Activated CD4-positive, alpha-beta T cell treated with anti-CD3 and anti-CD28 coated beads, Interleukin-2, amount 10 ng/mL, durations not matched to agents 24 days and 14 days (primary cell): Measurements from ENCODE around the gene OGDHL. TPM values are rescaled to one million over a fixed set of nuclear protein-coding genes. Genes with fewer than 3 reads are reported as not detected.

Experiments
- DNase-seq: peaks from one replicate; pipeline ENCODE4 v3.0.0; 2022
- H3K27ac Mint-ChIP-seq: one replicate; pipeline ENCODE4 v1.8.0; 2022; ENCODE audit warnings: mild to moderate bottlenecking, mixed read lengths
- H3K27me3 Mint-ChIP-seq: one replicate; pipeline ENCODE4 v1.8.0; 2022; ENCODE audit warnings: mixed read lengths
- H3K36me3 Mint-ChIP-seq: one replicate; pipeline ENCODE4 v1.8.0; 2022; ENCODE audit warnings: low read depth, mild to moderate bottlenecking, mixed read lengths
- H3K4me1 Mint-ChIP-seq: one replicate; pipeline ENCODE4 v1.8.0; 2021; ENCODE audit warnings: mixed read lengths
- H3K4me3 Mint-ChIP-seq: one replicate; pipeline ENCODE4 v1.8.0; 2022; ENCODE audit warnings: mild to moderate bottlenecking, moderate library complexity, mixed read lengths
- H3K9me3 Mint-ChIP-seq: one replicate; pipeline ENCODE4 v1.8.0; 2021; ENCODE audit warnings: mixed read lengths
- intact Hi-C: fragments of 100-400 bp; cut with micrococcal nuclease; formaldehyde crosslinking; loops from one replicate; pipeline ENCODE4 v1.15.1; 2023
- total RNA-seq: library from RNA; stranded (reverse); gene quantifications from 2 replicates; pipeline ENCODE4 v1.2.3, GENCODE V29; 2022

OGDHL gene
- total RNA-seq, 1 donor from 2014 or later: 0.89 TPM

DNA sequence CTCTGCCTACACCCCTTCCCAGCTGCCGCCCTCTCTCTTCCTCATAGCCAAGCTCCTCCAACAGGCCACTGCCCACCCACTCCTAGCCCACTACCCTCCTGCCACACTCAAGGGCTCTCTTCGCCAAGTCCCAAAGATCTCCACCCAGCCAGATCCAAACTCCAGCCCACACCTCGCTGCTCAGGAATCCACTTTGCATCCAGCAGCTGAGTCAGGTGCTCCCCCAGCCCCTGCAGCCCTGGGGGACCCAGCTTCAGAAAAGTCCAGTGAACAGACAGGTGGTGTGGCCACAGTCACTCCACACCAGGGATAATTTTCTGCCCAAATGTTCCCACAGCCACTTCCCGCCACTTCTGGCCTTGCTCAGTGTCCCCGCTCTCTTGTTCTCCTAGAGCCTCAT is 10.9 kb downstream of the OGDHL start:
- no peaks in the 10 kb centered on the region for H3K27me3 Mint-ChIP-seq
- H3K27ac Mint-ChIP-seq: no peak overlapping the region
- no peak overlapping the region for H3K4me3 Mint-ChIP-seq
- intact Hi-C loops: no loop called here
- H3K36me3 Mint-ChIP-seq: no peaks in the 10 kb centered on the region
- H3K9me3 Mint-ChIP-seq: no peaks in the 10 kb centered on the region
- H3K4me1 Mint-ChIP-seq: no peaks in the 10 kb centered on the region
- DNase-seq: no peak

DNA sequence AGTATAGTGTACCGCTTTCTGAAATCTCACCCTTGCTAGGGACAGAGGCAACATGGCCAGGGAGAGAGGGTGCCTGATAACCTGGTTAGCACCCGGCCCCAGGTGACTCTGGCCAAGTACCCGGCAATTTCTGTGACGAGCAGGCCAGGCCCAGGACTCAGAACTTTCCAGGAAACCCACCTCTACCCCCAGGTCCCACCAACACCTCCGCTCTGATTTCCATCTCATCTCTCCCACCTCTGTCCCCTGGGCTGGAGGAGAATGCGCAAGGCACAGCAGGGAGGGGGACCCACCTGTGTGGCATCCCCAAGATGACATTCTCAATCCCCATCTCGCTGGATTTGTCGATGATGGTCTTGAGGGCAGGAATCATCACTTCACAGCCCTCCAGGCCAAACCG is 11.6 kb downstream of the OGDHL start:
- Mint-ChIP-seq H3K27ac (no peak overlapping the region), H3K9me3 (no peaks in the 10 kb centered on the region), H3K4me1 (no peaks in the 10 kb centered on the region), H3K4me3 (no peak overlapping the region), H3K36me3 (no peaks in the 10 kb centered on the region), H3K27me3 (no peaks in the 10 kb centered on the region)
- intact Hi-C loops: no loop called here
- no peak for DNase-seq

DNA sequence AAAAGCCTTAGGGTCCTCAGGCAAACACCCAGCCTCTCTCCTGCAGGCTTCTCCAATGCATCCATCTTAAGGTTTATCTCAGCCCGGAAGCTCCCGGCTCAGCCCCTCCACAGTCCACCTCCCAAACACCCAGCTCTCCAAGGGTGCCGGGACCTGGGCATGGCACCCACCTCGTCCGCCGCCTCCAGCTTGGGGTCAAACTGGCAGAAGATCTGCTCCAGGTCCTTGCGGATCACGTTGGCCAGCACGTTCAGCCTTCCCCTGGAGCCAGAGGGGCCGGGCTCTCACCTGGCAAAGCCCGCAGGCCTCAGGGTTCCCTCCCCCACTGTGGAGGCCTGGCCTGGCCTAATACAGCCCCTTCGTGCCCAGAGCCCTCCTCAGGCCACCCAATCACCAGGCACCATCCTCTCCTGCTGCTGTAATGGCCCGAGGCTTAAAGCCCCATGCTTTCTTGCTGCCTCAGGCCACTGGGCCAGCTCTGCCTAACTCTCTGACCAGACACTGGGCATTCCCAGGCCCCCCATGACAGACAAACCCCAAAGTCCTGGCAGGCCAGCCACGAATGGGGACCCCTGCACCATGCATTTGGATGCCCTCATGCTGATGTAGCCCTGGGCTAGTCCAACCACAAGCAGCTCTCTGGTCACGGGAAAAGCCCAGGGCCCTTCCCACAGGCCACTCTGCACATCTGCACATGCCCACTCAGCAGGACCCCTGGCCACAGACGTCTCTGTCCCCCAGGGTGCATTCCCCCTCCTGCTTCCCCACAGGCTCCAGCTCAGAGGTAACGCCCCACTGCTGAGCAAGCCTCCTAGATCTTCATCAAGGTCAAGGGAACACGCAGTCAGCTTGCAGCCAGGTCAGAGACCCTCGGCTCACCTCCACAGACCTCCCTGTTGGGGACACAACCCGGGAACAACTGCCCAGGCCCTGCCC is 12.3 kb downstream of the OGDHL start:
- Mint-ChIP-seq H3K4me1 (no peaks in the 10 kb centered on the region), H3K36me3 (no peaks in the 10 kb centered on the region), H3K9me3 (no peaks in the 10 kb centered on the region), H3K4me3 (no peak overlapping the region), H3K27me3 (no peaks in the 10 kb centered on the region), H3K27ac (no peak overlapping the region)
- intact Hi-C loops: no loop called here
- DNase-seq: no peak

GRCh38 chr10:49749144-49749543 is 13.0 kb downstream of the OGDHL start:
- no peaks in the 10 kb centered on the region for H3K36me3 Mint-ChIP-seq
- H3K4me3 Mint-ChIP-seq: no peak overlapping the region
- no peaks in the 10 kb centered on the region for H3K4me1 Mint-ChIP-seq
- no peaks in the 10 kb centered on the region for H3K9me3 Mint-ChIP-seq
- H3K27me3 Mint-ChIP-seq: no peaks in the 10 kb centered on the region
- no peak overlapping the region for H3K27ac Mint-ChIP-seq
- intact Hi-C loops: no loop called here
- DNase-seq: no peak

DNA sequence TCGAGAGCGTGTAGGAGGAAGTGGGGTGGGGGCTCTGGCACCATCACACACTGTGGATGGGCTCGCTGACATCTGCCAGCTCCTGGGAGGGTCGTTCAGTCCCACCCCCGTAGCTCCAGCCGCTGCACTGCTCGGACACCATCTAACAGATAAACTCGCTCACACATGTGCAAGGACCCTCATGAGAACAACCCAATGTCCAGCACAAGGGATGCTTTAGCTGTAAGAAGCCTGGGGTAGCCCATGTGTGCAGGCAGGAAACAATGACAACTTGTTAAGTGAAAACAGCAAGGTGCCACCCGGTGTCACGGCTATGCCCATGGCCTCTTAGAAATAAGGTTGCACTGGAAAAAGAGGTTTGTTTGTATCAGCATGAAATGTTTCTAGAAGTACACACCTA is 14.1 kb downstream of the OGDHL start:
- Mint-ChIP-seq H3K27me3 (no peaks in the 10 kb centered on the region), H3K36me3 (no peaks in the 10 kb centered on the region), H3K9me3 (no peaks in the 10 kb centered on the region), H3K4me3 (no peak overlapping the region), H3K27ac (no peak overlapping the region), H3K4me1 (no peaks in the 10 kb centered on the region)
- DNase-seq: no peak
- intact Hi-C loops: no loop called here

GRCh38 chr10:49747303-49747646 is 14.8 kb downstream of the OGDHL start:
- intact Hi-C loops: no loop called here
- no peak for DNase-seq
- H3K27me3 Mint-ChIP-seq: no peaks in the 10 kb centered on the region
- no peaks in the 10 kb centered on the region for H3K9me3 Mint-ChIP-seq
- no peak overlapping the region for H3K4me3 Mint-ChIP-seq
- no peaks in the 10 kb centered on the region for H3K4me1 Mint-ChIP-seq
- no peak overlapping the region for H3K27ac Mint-ChIP-seq
- H3K36me3 Mint-ChIP-seq: no peaks in the 10 kb centered on the region

GRCh38 chr10:49746626-49747302 is 15.4 kb downstream of the OGDHL start:
- no peaks in the 10 kb centered on the region for H3K27me3 Mint-ChIP-seq
- H3K4me3 Mint-ChIP-seq: no peak overlapping the region
- intact Hi-C loops: no loop called here
- no peak overlapping the region for H3K27ac Mint-ChIP-seq
- H3K36me3 Mint-ChIP-seq: no peaks in the 10 kb centered on the region
- no peaks in the 10 kb centered on the region for H3K9me3 Mint-ChIP-seq
- no peaks in the 10 kb centered on the region for H3K4me1 Mint-ChIP-seq
- no peak for DNase-seq

DNA sequence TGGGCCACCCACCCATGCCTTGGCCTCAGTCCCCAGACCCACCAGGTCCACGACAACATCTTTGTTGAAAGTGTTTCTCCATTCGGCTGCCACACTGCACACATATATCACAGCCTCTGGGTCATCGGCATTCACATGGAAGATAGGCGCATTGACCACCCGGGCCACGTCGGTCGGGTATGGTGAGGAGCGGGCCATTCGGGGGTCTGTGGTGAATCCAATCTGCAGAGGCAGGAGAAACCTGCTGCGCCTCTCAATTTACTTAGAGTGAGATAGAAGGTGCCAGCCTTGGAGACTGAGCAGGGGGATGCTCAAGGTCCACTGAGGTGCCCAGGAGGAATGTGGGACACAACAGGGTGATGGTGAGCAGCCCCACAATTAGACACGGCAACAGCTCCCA is 16.4 kb downstream of the OGDHL start:
- Mint-ChIP-seq H3K27ac (no peak overlapping the region), H3K4me3 (no peak overlapping the region), H3K27me3 (no peaks in the 10 kb centered on the region), H3K4me1 (no peaks in the 10 kb centered on the region), H3K36me3 (no peaks in the 10 kb centered on the region), H3K9me3 (no peaks in the 10 kb centered on the region)
- no peak for DNase-seq
- intact Hi-C loops: no loop called here

DNA sequence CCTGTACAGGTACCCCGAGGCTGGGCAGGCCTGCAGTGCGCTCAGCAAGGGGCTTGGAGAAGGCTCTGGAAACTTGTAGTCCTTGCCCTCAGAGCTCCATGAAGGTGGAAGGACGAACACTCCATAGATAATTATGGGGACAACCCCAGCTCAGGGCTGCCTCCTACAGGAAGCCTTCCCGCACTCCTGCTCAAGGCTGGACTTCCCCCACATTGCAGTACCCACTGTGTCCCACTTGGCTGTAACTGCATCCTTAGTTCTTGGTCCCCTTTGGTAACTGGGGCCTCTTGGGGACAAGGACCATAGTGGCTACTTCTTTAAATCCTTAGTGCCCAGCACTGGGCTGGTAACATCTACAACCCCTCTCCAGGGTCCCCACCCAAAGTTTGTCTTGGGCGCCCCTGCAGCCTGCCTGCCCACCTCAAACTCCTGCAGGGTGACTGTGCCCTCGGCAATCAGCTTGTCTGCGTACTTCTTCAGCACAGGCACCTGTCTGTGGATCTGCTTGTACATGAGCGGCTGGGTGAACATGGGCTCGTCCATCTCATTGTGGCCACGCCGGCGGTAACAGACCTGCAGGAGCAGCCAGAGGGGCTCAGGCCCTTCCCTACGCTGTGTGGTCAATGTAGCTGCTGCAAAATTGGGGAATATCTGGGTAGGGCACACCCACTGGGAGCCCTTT is 17.1 kb downstream of the OGDHL start:
- H3K4me1 Mint-ChIP-seq: no peaks in the 10 kb centered on the region
- H3K27me3 Mint-ChIP-seq: no peaks in the 10 kb centered on the region
- no peaks in the 10 kb centered on the region for H3K9me3 Mint-ChIP-seq
- DNase-seq: no peak
- H3K27ac Mint-ChIP-seq: no peak overlapping the region
- no peaks in the 10 kb centered on the region for H3K36me3 Mint-ChIP-seq
- intact Hi-C loops: no loop called here
- H3K4me3 Mint-ChIP-seq: no peak overlapping the region

DNA sequence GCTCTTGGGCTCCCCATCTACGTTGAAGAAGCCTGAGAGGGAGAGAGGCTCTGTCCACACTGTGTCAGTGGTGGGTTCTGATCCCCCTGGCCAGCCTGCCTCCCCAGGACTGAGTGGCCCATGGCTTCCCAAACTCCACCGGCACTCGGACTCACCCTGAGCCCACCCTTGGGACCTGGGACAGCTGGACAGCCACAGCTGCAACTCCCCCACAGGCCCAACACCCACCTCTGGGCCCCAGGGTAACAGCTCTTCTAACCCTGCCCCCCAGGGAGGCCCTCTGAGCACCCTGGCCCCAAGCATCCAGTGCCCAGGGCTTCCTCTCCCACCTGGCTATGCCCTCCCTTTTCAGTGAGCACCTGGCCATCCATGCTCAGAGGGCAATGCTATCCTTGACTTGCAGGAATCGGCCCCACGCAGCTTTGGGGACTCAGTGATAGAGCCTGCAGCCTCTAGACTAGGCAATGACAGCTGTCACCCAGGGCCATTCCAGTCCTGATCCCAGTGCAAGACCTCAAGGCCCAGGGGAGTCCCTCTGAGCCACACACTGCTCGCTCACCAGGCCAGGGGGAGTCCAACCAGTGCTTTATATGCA is 17.9 kb downstream of the OGDHL start:
- H3K36me3 Mint-ChIP-seq: no peaks in the 10 kb centered on the region
- no peak overlapping the region for H3K27ac Mint-ChIP-seq
- DNase-seq: no peak
- no peaks in the 10 kb centered on the region for H3K4me1 Mint-ChIP-seq
- intact Hi-C loops: no loop called here
- H3K4me3 Mint-ChIP-seq: no peak overlapping the region
- no peaks in the 10 kb centered on the region for H3K27me3 Mint-ChIP-seq
- H3K9me3 Mint-ChIP-seq: no peaks in the 10 kb centered on the region

GRCh38 chr10:49743464-49744075 is 18.6 kb downstream of the OGDHL start:
- intact Hi-C loops: no loop called here
- no peaks in the 10 kb centered on the region for H3K36me3 Mint-ChIP-seq
- DNase-seq: no peak
- no peaks in the 10 kb centered on the region for H3K9me3 Mint-ChIP-seq
- H3K27ac Mint-ChIP-seq: no peak overlapping the region
- no peaks in the 10 kb centered on the region for H3K4me1 Mint-ChIP-seq
- H3K27me3 Mint-ChIP-seq: no peaks in the 10 kb centered on the region
- no peak overlapping the region for H3K4me3 Mint-ChIP-seq

- no peaks in the 10 kb centered on the region for H3K36me3 Mint-ChIP-seq
Measured at GRCh38 chr10:49742683-49743463, 19.2 kb downstream of the OGDHL start.

More at GRCh38 chr10:49742683-49743463, 19.2 kb downstream of the OGDHL start:
- Mint-ChIP-seq H3K4me1 (no peaks in the 10 kb centered on the region), H3K9me3 (no peaks in the 10 kb centered on the region), H3K27ac (no peak overlapping the region), H3K27me3 (no peaks in the 10 kb centered on the region), H3K4me3 (no peak overlapping the region)
- intact Hi-C loops: no loop called here
- peak; percentile 49 for DNase-seq
